Measurements from ENCODE around the gene PGM1. TPM values are rescaled to one million over a fixed set of nuclear protein-coding genes. Genes with fewer than 3 reads are reported as not detected.
A peak's percentile ranks its signal among the peaks of the same experiment; 100 is the strongest.

Gene PGM1
- total RNA-seq, 1 donor from 2014 or later = 49.8 TPM

GRCh38 chr1:63612564-63612963 lies 19.4 kb downstream of the PGM1 start:
- no peaks in the 10 kb centered on the region for H3K9me3 ChIP-seq
- no peak for TF ChIP-seq CTCF (IDR thresholded peaks at IDR 0.05)
- no peaks in the 10 kb centered on the region for H3K36me3 ChIP-seq
- ATAC-seq (peak; percentile 49 to 50), DNase-seq (no peak)
- H3K27me3 ChIP-seq (ENCODE audit: low read depth) = no peaks in the 10 kb centered on the region
- intact Hi-C loops (cut with DNase I) = loop anchor here (10.0 kb wide), 2 partner anchors 512 to 632 kb away; no protein-coding TSS in a partner anchor
- no peak overlapping the region for H3K27ac ChIP-seq
- no peak overlapping the region for H3K4me3 ChIP-seq
- peaks cover 31% of the 10 kb centered on the region for H3K4me1 ChIP-seq

- Histone ChIP-seq H3K27me3 (ENCODE audit: low read depth) (no peaks in the 10 kb centered on the region), H3K9me3 (no peaks in the 10 kb centered on the region), H3K4me1 (peaks cover 31% of the 10 kb centered on the region), H3K4me3 (no peak overlapping the region), H3K27ac (no peak overlapping the region), H3K36me3 (no peaks in the 10 kb centered on the region)
- intact Hi-C loops (cut with DNase I) = loop anchor here (10.0 kb wide), 2 partner anchors 512 to 632 kb away; no protein-coding TSS in a partner anchor
- no peak for DNase-seq
- peak; percentile 13 to 43 for ATAC-seq
- no peak for TF ChIP-seq CTCF (IDR thresholded peaks at IDR 0.05)
These were observed 19.8 kb downstream of the PGM1 start for GRCh38 chr1:63612971-63613370.

- Histone ChIP-seq H3K36me3 (no peaks in the 10 kb centered on the region), H3K9me3 (no peaks in the 10 kb centered on the region), H3K27ac (no peak overlapping the region), H3K4me3 (no peak overlapping the region), H3K27me3 (ENCODE audit: low read depth) (no peaks in the 10 kb centered on the region), H3K4me1 (peaks cover 32% of the 10 kb centered on the region)
- peak; percentile 71 to 80 for ATAC-seq
- peak; percentile 84 for TF ChIP-seq CTCF (IDR thresholded peaks at IDR 0.05)
- intact Hi-C loops (cut with DNase I) = loop anchor here (10.0 kb wide), 2 partner anchors 509 to 629 kb away; no protein-coding TSS in a partner anchor
- no peak for DNase-seq
These were observed 22.7 kb downstream of the PGM1 start for GRCh38 chr1:63615768-63616420.

DNA sequence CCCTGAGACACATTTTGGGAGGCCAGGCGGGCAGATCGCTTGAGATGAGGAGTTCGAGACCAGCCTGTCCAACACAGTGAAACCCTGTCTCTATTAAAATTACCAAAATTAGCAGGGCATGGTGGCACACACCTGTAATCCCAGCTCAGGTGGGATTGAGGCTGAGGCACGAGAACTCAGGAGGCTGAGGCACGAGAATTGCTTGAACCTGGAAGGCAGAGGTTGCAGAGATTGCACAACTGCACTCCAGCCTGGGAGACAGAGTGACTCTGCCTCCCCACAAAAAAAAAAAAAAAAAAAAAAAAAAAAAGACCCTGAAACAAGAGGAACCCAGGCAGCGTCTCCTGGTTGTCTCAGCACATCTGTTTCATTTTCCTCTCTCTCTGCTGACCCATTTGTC lies 24.2 kb downstream of the PGM1 start:
- Histone ChIP-seq H3K9me3 (no peaks in the 10 kb centered on the region), H3K4me1 (peaks cover 30% of the 10 kb centered on the region), H3K36me3 (no peaks in the 10 kb centered on the region), H3K4me3 (no peak overlapping the region), H3K27ac (no peak overlapping the region), H3K27me3 (ENCODE audit: low read depth) (no peaks in the 10 kb centered on the region)
- no peak for DNase-seq
- intact Hi-C loops (cut with DNase I) = loop anchor here (10.0 kb wide), 2 partner anchors 507 to 627 kb away; no protein-coding TSS in a partner anchor
- no peak for ATAC-seq
- no peak for TF ChIP-seq CTCF (IDR thresholded peaks at IDR 0.05)

GRCh38 chr1:63618011-63618410 lies 24.8 kb downstream of the PGM1 start:
- H3K36me3 ChIP-seq = no peaks in the 10 kb centered on the region
- no peak overlapping the region for H3K27ac ChIP-seq
- no peak for TF ChIP-seq CTCF (IDR thresholded peaks at IDR 0.05)
- no peaks in the 10 kb centered on the region for H3K9me3 ChIP-seq
- DNase-seq (no peak), ATAC-seq (no peak)
- intact Hi-C loops (cut with DNase I) = loop anchor here (10.0 kb wide), 2 partner anchors 507 to 627 kb away; no protein-coding TSS in a partner anchor
- no peaks in the 10 kb centered on the region for H3K27me3 ChIP-seq (ENCODE audit: low read depth)
- H3K4me1 ChIP-seq = peaks cover 30% of the 10 kb centered on the region
- no peak overlapping the region for H3K4me3 ChIP-seq
